H1 (cell line): ENCODE data around the gene RPL18. TPM values are rescaled to one million over a fixed set of nuclear protein-coding genes. Genes with fewer than 3 reads are reported as not detected.
A peak's percentile ranks its signal among the peaks of the same experiment; 100 is the strongest.

ENCODE experiments used
- CTCF ChIA-PET: fragments of 300-600 bp; sonication (Branson Sonifier 250); formaldehyde crosslinking; loops from one replicate; lab custom pipeline; 2021; ENCODE audit not compliant: partially characterized antibody; lab: Charles Lee
- POLR2A ChIA-PET: fragments of 300-600 bp; sonication (Branson Sonifier 250); formaldehyde crosslinking; loops from one replicate; lab custom pipeline; 2021; ENCODE audit warnings: inconsistent platforms; ENCODE audit not compliant: partially characterized antibody; lab: Charles Lee
- DNase-seq, 2 experiments: peaks; one replicate each; pipeline versions ENCODE4 v3.0.0 to v3.0.0-alpha.2; 2010 to 2022; ENCODE audit warnings: low spot score in 2 of 2, low read depth in 1 of 2, mixed read lengths in 1 of 2
- FAIRE-seq: peaks from 2 replicates; lab custom pipeline; 2011; peaks lifted over from hg19 to GRCh38; lab: Jason Lieb, UNC
- H2AFZ ChIP-seq: 2 replicates; pipeline ENCODE4 v1.8.1; 2012; ENCODE audit warnings: low read length, inconsistent platforms
- H2AK5ac ChIP-seq: 2 replicates; pipeline ENCODE4 v1.6.1; 2013; ENCODE audit warnings: low read depth, low read length
- H2BK120ac ChIP-seq: replicated peaks from 2 replicates; pipeline ENCODE3; 2013; ENCODE audit warnings: low read depth, low read length, inconsistent platforms
- H2BK12ac ChIP-seq: 2 replicates; pipeline ENCODE4 v1.6.1; 2013; ENCODE audit warnings: low read depth, low read length
- H2BK15ac ChIP-seq: 2 replicates; pipeline ENCODE4 v1.6.1; 2013; ENCODE audit warnings: low read length
- H2BK20ac ChIP-seq: 2 replicates; pipeline ENCODE4 v1.6.1; 2013; ENCODE audit warnings: low read length
- H2BK5ac ChIP-seq: 2 replicates; pipeline ENCODE4 v1.6.1; 2013; ENCODE audit warnings: low read depth, low read length
- H3K14ac ChIP-seq: 2 replicates; pipeline ENCODE4 v1.6.1; 2013; ENCODE audit warnings: inconsistent platforms; ENCODE audit not compliant: insufficient read length
- H3K18ac ChIP-seq: 2 replicates; pipeline ENCODE4 v1.6.1; 2013; ENCODE audit warnings: low read length; ENCODE audit errors: extremely low read depth
- H3K23ac ChIP-seq: 2 replicates; pipeline ENCODE4 v1.6.1; 2013; ENCODE audit warnings: inconsistent platforms; ENCODE audit not compliant: insufficient read length
- H3K23me2 ChIP-seq: 2 replicates; pipeline ENCODE4 v1.6.1; 2013; ENCODE audit warnings: low read depth, low read length
- H3K27ac ChIP-seq: 2 replicates; pipeline ENCODE4 v1.6.1; 2011; ENCODE audit warnings: low read depth, low read length, inconsistent platforms
- H3K27me3 ChIP-seq, 4 experiments: replicated peaks in 1 of 4; 1 replicate in 1 of 4; 2 replicates in 3 of 4; pipeline versions ENCODE4 v1.6.1 to v1.8.1; 2011 to 2013; ENCODE audit warnings: low read length in 3 of 4, mild to moderate bottlenecking in 3 of 4, inconsistent platforms in 2 of 4, mixed read lengths in 2 of 4, moderate library complexity in 1 of 4; ENCODE audit not compliant: control insufficient read depth in 3 of 4, insufficient read depth in 3 of 4; ENCODE audit errors: extremely low read depth in 1 of 4
- H3K36me3 ChIP-seq, 4 experiments: 2 replicates each; pipeline versions ENCODE4 v1.6.1 to v1.8.1; 2011 to 2013; ENCODE audit warnings: mild to moderate bottlenecking in 4 of 4, low read length in 3 of 4, moderate library complexity in 2 of 4, control low read depth in 1 of 4, inconsistent platforms in 1 of 4; ENCODE audit not compliant: insufficient read depth in 4 of 4, control insufficient read depth in 2 of 4
- H3K4ac ChIP-seq: replicated peaks from 2 replicates; pipeline ENCODE3; 2013; ENCODE audit warnings: low read length, low read depth, mixed read lengths, inconsistent platforms; ENCODE audit not compliant: insufficient read length
- H3K4me1 ChIP-seq, 4 experiments: replicated peaks in 1 of 4; 1 replicate in 1 of 4; 2 replicates in 3 of 4; pipeline versions ENCODE4 v1.6.1 to v1.8.1; 2011 to 2013; ENCODE audit warnings: low read length in 3 of 4, inconsistent platforms in 2 of 4, mixed read lengths in 1 of 4; ENCODE audit not compliant: insufficient read depth in 4 of 4, control insufficient read depth in 3 of 4
- H3K4me2 ChIP-seq, 2 experiments: 2 replicates each; pipeline versions ENCODE4 v1.6.1 to v1.8.1; 2011 to 2013; ENCODE audit warnings: low read depth in 2 of 2, low read length in 2 of 2, control low read depth in 1 of 2, inconsistent platforms in 1 of 2, mild to moderate bottlenecking in 1 of 2; ENCODE audit not compliant: insufficient read depth in 1 of 2
- H3K4me3 ChIP-seq, 4 experiments: fragments of 200-600, 300-600 bp in 1 of 4; sonication (generic), shearing (Covaris generic), sonication (Bioruptor Twin) in 1 of 4; 2 replicates each; pipeline versions ENCODE4 v1.5.1 to v1.8.1; 2011 to 2016; ENCODE audit warnings: low read length in 4 of 4, low read depth in 3 of 4, control low read depth in 2 of 4, inconsistent platforms in 2 of 4, mild to moderate bottlenecking in 2 of 4, mixed read lengths in 1 of 4, moderate library complexity in 1 of 4; ENCODE audit not compliant: insufficient read depth in 2 of 4; ENCODE audit errors: extremely low read depth in 1 of 4
- H3K56ac ChIP-seq: replicated peaks from 2 replicates; pipeline ENCODE3; 2013; ENCODE audit warnings: low read depth, mild to moderate bottlenecking, mixed read lengths, low read length, inconsistent platforms; ENCODE audit not compliant: insufficient read length
- H3K79me1 ChIP-seq: 2 replicates; pipeline ENCODE4 v1.6.1; 2013; ENCODE audit warnings: low read depth, low read length, control low read depth
- H3K79me2 ChIP-seq, 2 experiments: 2 replicates each; pipeline versions ENCODE4 v1.6.1 to v1.8.1; 2012 to 2013; ENCODE audit warnings: low read length in 2 of 2, mild to moderate bottlenecking in 2 of 2, inconsistent platforms in 1 of 2; ENCODE audit not compliant: insufficient read depth in 2 of 2, control insufficient read depth in 1 of 2
- H3K9ac ChIP-seq, 4 experiments: replicated peaks in 1 of 4; 1 replicate in 1 of 4; 2 replicates in 3 of 4; pipeline versions ENCODE4 v1.6.1 to v1.8.1; 2011 to 2013; ENCODE audit warnings: low read depth in 3 of 4, low read length in 3 of 4, control low read depth in 2 of 4, mild to moderate bottlenecking in 2 of 4, moderate library complexity in 2 of 4, inconsistent platforms in 1 of 4; ENCODE audit errors: extremely low read depth in 1 of 4
- H3K9me3 ChIP-seq, 2 experiments: 2 replicates each; pipeline versions ENCODE4 v1.6.1 to v1.8.1; 2012 to 2013; ENCODE audit warnings: mild to moderate bottlenecking in 2 of 2, moderate library complexity in 2 of 2, control low read depth in 1 of 2, inconsistent platforms in 1 of 2, low read depth in 1 of 2, low read length in 1 of 2, mixed read lengths in 1 of 2; ENCODE audit not compliant: insufficient read depth in 2 of 2
- H4K20me1 ChIP-seq, 2 experiments: replicated peaks in 1 of 2; 2 replicates each; pipeline versions ENCODE3 to v1.8.1; 2011 to 2013; ENCODE audit warnings: inconsistent platforms in 2 of 2, low read length in 2 of 2, mild to moderate bottlenecking in 1 of 2; ENCODE audit not compliant: insufficient read depth in 2 of 2, control insufficient read depth in 1 of 2
- H4K5ac ChIP-seq: 2 replicates; pipeline ENCODE4 v1.6.1; 2013; ENCODE audit warnings: low read length, low read depth, mixed read lengths, inconsistent platforms; ENCODE audit not compliant: insufficient read length
- H4K8ac ChIP-seq: 2 replicates; pipeline ENCODE4 v1.8.0; 2013; ENCODE audit warnings: mild to moderate bottlenecking, moderate library complexity, low read length, inconsistent platforms; ENCODE audit not compliant: insufficient read depth; ENCODE audit errors: extremely low read depth
- H4K91ac ChIP-seq: replicated peaks from 2 replicates; pipeline ENCODE3; 2013; ENCODE audit warnings: low read length, mixed read lengths, inconsistent platforms; ENCODE audit not compliant: insufficient read length
- WGBS, 2 experiments: shearing (Covaris generic) in 1 of 2; methylation state at CpG; one replicate each; pipeline versions ENCODE4 v1.1.6 to v1.1.7; 2013 to 2015; ENCODE audit warnings: low lambda C conversion rate in 2 of 2, mixed read lengths in 2 of 2, inconsistent platforms in 1 of 2, low coverage in 1 of 2, missing lambda C conversion rate in 1 of 2; ENCODE audit not compliant: insufficient replicate concordance in 2 of 2, insufficient coverage in 1 of 2, insufficient read length in 1 of 2; ENCODE audit errors: extremely low coverage in 1 of 2, missing lambda C conversion rate in 1 of 2; 5-methylcytosine and 5-hydroxymethylcytosine counted together
- polyA plus RNA-seq, 7 experiments: library from polyadenylated mRNA; depleted of rRNA in 3 of 7; stranded (reverse) in 5 of 7; unstranded in 2 of 7; fragments of >200 nt in 5 of 7; fragments of 200-250 nt in 2 of 7; gene quantifications; 1 replicate in 5 of 7; 2 replicates in 1 of 7; 4 replicates in 1 of 7; pipeline versions ENCODE4 v1.2.1 to v1.2.3, GENCODE V29; 2011 to 2013; ENCODE audit warnings: missing spikeins in 2 of 7, mixed read lengths in 2 of 7
- total RNA-seq: library from RNA; stranded (reverse); fragmentation: NEBNext Ultra II Directional; extraction: Animal tissue kit (Norgen Biotek cat#: 25700); gene quantifications from 2 replicates; pipeline ENCODE4 v1.2.1, GENCODE V29; 2021

The RPL18 gene
- total and polyA plus RNA-seq, 2 of the 8 experiments (the other 6 are each of a cell fraction or from before 2014, with no cell fraction given) = 1,669 to 2,789 TPM

DNA sequence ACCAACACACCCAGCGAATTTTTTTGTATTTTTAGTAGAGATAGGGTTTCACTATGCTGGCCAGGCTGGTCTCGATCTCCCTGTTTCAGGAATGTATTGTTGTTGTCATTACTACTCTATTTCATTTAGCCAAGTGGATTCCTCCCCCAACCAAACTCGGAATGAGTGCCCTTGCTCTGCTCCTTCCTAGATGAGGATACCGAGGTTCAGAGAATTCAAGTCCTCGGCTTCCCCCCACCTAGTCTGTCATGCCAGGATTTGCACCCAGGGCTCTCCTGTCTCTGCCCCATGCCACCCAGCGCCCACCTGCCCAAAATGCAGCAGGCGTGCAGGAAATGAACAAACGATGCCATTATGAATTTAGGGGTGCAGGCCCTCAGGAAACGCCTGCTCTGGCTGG, 16.0 kb downstream of the RPL18 start:
- DNase-seq = no peak
- H3K14ac ChIP-seq = no peak overlapping the region

More for the DNA sequence above, 16.0 kb downstream of the RPL18 start:
- Histone ChIP-seq H2BK15ac (no peak overlapping the region), H4K8ac (peak overlapping the region; percentile 79; the same call in 1 of the 2 replicates), H2BK20ac (no peak overlapping the region), H3K4me2 (no peak overlapping the region), H3K4ac (no peak overlapping the region), H3K23me2 (no peaks in the 10 kb centered on the region; the same call in 1 of the 2 replicates), H4K91ac (no peak overlapping the region), H4K20me1 (peaks cover 2% of the 10 kb centered on the region in 2 experiments), H2AFZ (no peak overlapping the region), H2BK12ac (no peak overlapping the region), H3K27me3 (no peaks in the 10 kb centered on the region), H3K27ac (no peak overlapping the region), H3K79me1 (no peaks in the 10 kb centered on the region), H4K5ac (no peak overlapping the region), H3K4me3 (no peak overlapping the region), H3K23ac (no peak overlapping the region), H3K9me3 (no peaks in the 10 kb centered on the region), H2AK5ac (no peak overlapping the region), H3K9ac (no peak overlapping the region), H3K79me2 (no peaks in the 10 kb centered on the region), H3K56ac (no peak overlapping the region), H3K4me1 (no peaks in the 10 kb centered on the region), H2BK5ac (no peak overlapping the region), H3K36me3 (no peaks in the 10 kb centered on the region), H2BK120ac (no peak overlapping the region), H3K18ac (no peak overlapping the region)
- no peak for FAIRE-seq
- 86% methylated on average over 9 of the region's 9 CpGs; no CpG with 5 or more reads in 1 of the 2 experiments for WGBS, 2 experiments
- CTCF ChIA-PET = interaction anchor here (0.6 to 1.4 kb wide), 2 partner anchors 113 to 936 kb away, joined by 3 to 4 read pairs; no protein-coding TSS in a partner anchor
- POLR2A ChIA-PET = interaction anchor here (27.0 kb wide), 1 partner anchor 20 kb away, joined by 788 read pairs; the partner anchor contains the start of genes DBP, FAM83E, RPL18 and SPHK2
